C4-2B (cell line): ENCODE data around the gene MPDU1.
A peak's percentile ranks its signal among the peaks of the same experiment; 100 is the strongest.

ENCODE experiments used
- CTCF ChIP-seq: fragments of 450-650 bp; conservative IDR thresholded peaks from 2 replicates; pipeline ENCODE4 v1.5.1; 2017; ENCODE audit warnings: mild to moderate bottlenecking
- ZFX ChIP-seq: fragments of 450-650 bp; IDR thresholded peaks from 2 replicates; pipeline ENCODE4 v1.6.1; 2017

- TF ChIP-seq CTCF (no peak), ZFX (peak; percentile 92; the same call in 1 of the 2 replicates)
Observed at GRCh38 chr17:7583253-7584109, at the start of gene MPDU1.
